ENCODE measurements around the gene TFDP1.

TFDP1 gene

GRCh38 chr13:113659337-113659736 is 74.8 kb downstream of the TFDP1 start:
- Histone ChIP-seq H3K4me3 (ENCODE audit: low read depth, low read length) (no peak overlapping the region), H3K79me2 (ENCODE audit: control insufficient read depth, insufficient read depth, low read length, poor library complexity) (no peaks in the 10 kb centered on the region), H2AK5ac (ENCODE audit: low read length) (no peak overlapping the region), H3K4me2 (ENCODE audit: low read length) (no peak overlapping the region), H3K18ac (ENCODE audit: low read length) (no peak overlapping the region), H2BK120ac (ENCODE audit: insufficient read depth, low read length, poor library complexity) (no peak overlapping the region), H3K79me1 (ENCODE audit: low read length) (no peaks in the 10 kb centered on the region), H2BK12ac (ENCODE audit: low read length) (no peak overlapping the region), H3K4ac (ENCODE audit: low read depth, low read length) (no peak overlapping the region), H4K91ac (ENCODE audit: low read depth, low read length) (no peak overlapping the region), H4K12ac (ENCODE audit: low read depth, low read length) (no peak overlapping the region), H2AFZ (ENCODE audit: insufficient read depth, low read length, poor library complexity) (no peak overlapping the region), H3K9ac (ENCODE audit: low read length) (no peak overlapping the region), H3K36me3 (ENCODE audit: control insufficient read depth in 1 of 2, insufficient read depth in 2 of 2, low read length in 2 of 2) (no peaks in the 10 kb centered on the region), H3K4me1 (ENCODE audit: control insufficient read depth in 1 of 2, insufficient read depth in 2 of 2, low read length in 2 of 2) (no peaks in the 10 kb centered on the region), H2BK5ac (ENCODE audit: low read depth, low read length, poor library complexity) (no peak overlapping the region), H3K14ac (ENCODE audit: low read length) (no peak overlapping the region), H3K23ac (ENCODE audit: low read length) (no peak overlapping the region), H3K27ac (ENCODE audit: low read depth, low read length) (no peak overlapping the region), H3K27me3 (ENCODE audit: insufficient read depth, low read length) (no peaks in the 10 kb centered on the region), H3K9me3 (ENCODE audit: insufficient read depth, low read depth, low read length) (no peaks in the 10 kb centered on the region), H4K8ac (ENCODE audit: low read depth, low read length) (no peak overlapping the region)
- DNase-seq: no peak
- WGBS (ENCODE audit: extremely low coverage, insufficient coverage, insufficient read length): no CpG with 5 or more reads among the region's 8 CpGs

GRCh38 chr13:113660066-113660465 is 75.5 kb downstream of the TFDP1 start:
- H4K8ac ChIP-seq (ENCODE audit: low read depth, low read length): no peak overlapping the region
- H3K79me2 ChIP-seq (ENCODE audit: control insufficient read depth, insufficient read depth, low read length, poor library complexity): no peaks in the 10 kb centered on the region
- H4K91ac ChIP-seq (ENCODE audit: low read depth, low read length): no peak overlapping the region
- no peak overlapping the region for H3K27ac ChIP-seq (ENCODE audit: low read depth, low read length)
- no peak for DNase-seq
- no peaks in the 10 kb centered on the region for H3K4me1 ChIP-seq (ENCODE audit: control insufficient read depth in 1 of 2, insufficient read depth in 2 of 2, low read length in 2 of 2)
- no CpG with 5 or more reads among the region's 3 CpGs for WGBS (ENCODE audit: extremely low coverage, insufficient coverage, insufficient read length)
- no peak overlapping the region for H3K9ac ChIP-seq (ENCODE audit: low read length)
- H2BK5ac ChIP-seq (ENCODE audit: low read depth, low read length, poor library complexity): no peak overlapping the region
- no peak overlapping the region for H3K14ac ChIP-seq (ENCODE audit: low read length)
- H3K18ac ChIP-seq (ENCODE audit: low read length): no peak overlapping the region
- no peaks in the 10 kb centered on the region for H3K36me3 ChIP-seq (ENCODE audit: control insufficient read depth in 1 of 2, insufficient read depth in 2 of 2, low read length in 2 of 2)
- H3K79me1 ChIP-seq (ENCODE audit: low read length): no peaks in the 10 kb centered on the region
- no peak overlapping the region for H2BK120ac ChIP-seq (ENCODE audit: insufficient read depth, low read length, poor library complexity)
- no peak overlapping the region for H3K4me2 ChIP-seq (ENCODE audit: low read length)
- H3K4me3 ChIP-seq (ENCODE audit: low read depth, low read length): no peak overlapping the region
- no peak overlapping the region for H3K23ac ChIP-seq (ENCODE audit: low read length)
- no peak overlapping the region for H2AK5ac ChIP-seq (ENCODE audit: low read length)
- H2AFZ ChIP-seq (ENCODE audit: insufficient read depth, low read length, poor library complexity): no peak overlapping the region
- no peak overlapping the region for H4K12ac ChIP-seq (ENCODE audit: low read depth, low read length)
- no peaks in the 10 kb centered on the region for H3K27me3 ChIP-seq (ENCODE audit: insufficient read depth, low read length)
- no peak overlapping the region for H3K4ac ChIP-seq (ENCODE audit: low read depth, low read length)
- no peaks in the 10 kb centered on the region for H3K9me3 ChIP-seq (ENCODE audit: insufficient read depth, low read depth, low read length)
- no peak overlapping the region for H2BK12ac ChIP-seq (ENCODE audit: low read length)

GRCh38 chr13:113661509-113661908 is 77.0 kb downstream of the TFDP1 start:
- no peak for DNase-seq
- no peak overlapping the region for H3K27ac ChIP-seq (ENCODE audit: low read depth, low read length)
- H4K91ac ChIP-seq (ENCODE audit: low read depth, low read length): no peak overlapping the region
- no peak overlapping the region for H3K23ac ChIP-seq (ENCODE audit: low read length)
- H2BK12ac ChIP-seq (ENCODE audit: low read length): no peak overlapping the region
- no peak overlapping the region for H4K12ac ChIP-seq (ENCODE audit: low read depth, low read length)
- H2AFZ ChIP-seq (ENCODE audit: insufficient read depth, low read length, poor library complexity): no peak overlapping the region
- no peak overlapping the region for H4K8ac ChIP-seq (ENCODE audit: low read depth, low read length)
- H3K79me1 ChIP-seq (ENCODE audit: low read length): no peaks in the 10 kb centered on the region
- no peaks in the 10 kb centered on the region for H3K79me2 ChIP-seq (ENCODE audit: control insufficient read depth, insufficient read depth, low read length, poor library complexity)
- no peak overlapping the region for H2AK5ac ChIP-seq (ENCODE audit: low read length)
- H3K14ac ChIP-seq (ENCODE audit: low read length): no peak overlapping the region
- no peaks in the 10 kb centered on the region for H3K27me3 ChIP-seq (ENCODE audit: insufficient read depth, low read length)
- no peak overlapping the region for H3K4me2 ChIP-seq (ENCODE audit: low read length)
- no peak overlapping the region for H3K4me3 ChIP-seq (ENCODE audit: low read depth, low read length)
- H3K9ac ChIP-seq (ENCODE audit: low read length): no peak overlapping the region
- WGBS (ENCODE audit: extremely low coverage, insufficient coverage, insufficient read length): no CpG with 5 or more reads among the region's 2 CpGs
- H3K9me3 ChIP-seq (ENCODE audit: insufficient read depth, low read depth, low read length): peaks cover 3% of the 10 kb centered on the region
- H2BK120ac ChIP-seq (ENCODE audit: insufficient read depth, low read length, poor library complexity): no peak overlapping the region
- no peak overlapping the region for H3K4ac ChIP-seq (ENCODE audit: low read depth, low read length)
- no peaks in the 10 kb centered on the region for H3K4me1 ChIP-seq (ENCODE audit: control insufficient read depth in 1 of 2, insufficient read depth in 2 of 2, low read length in 2 of 2)
- no peak overlapping the region for H2BK5ac ChIP-seq (ENCODE audit: low read depth, low read length, poor library complexity)
- no peaks in the 10 kb centered on the region for H3K36me3 ChIP-seq (ENCODE audit: control insufficient read depth in 1 of 2, insufficient read depth in 2 of 2, low read length in 2 of 2)
- H3K18ac ChIP-seq (ENCODE audit: low read length): no peak overlapping the region

- no CpG with 5 or more reads among the region's 15 CpGs for WGBS (ENCODE audit: extremely low coverage, insufficient coverage, insufficient read length)
- Histone ChIP-seq H3K4me3 (ENCODE audit: low read depth, low read length) (no peak overlapping the region), H3K27me3 (ENCODE audit: insufficient read depth, low read length) (no peaks in the 10 kb centered on the region), H4K8ac (ENCODE audit: low read depth, low read length) (no peak overlapping the region), H3K4me2 (ENCODE audit: low read length) (no peak overlapping the region), H3K4me1 (ENCODE audit: control insufficient read depth in 1 of 2, insufficient read depth in 2 of 2, low read length in 2 of 2) (no peaks in the 10 kb centered on the region), H2BK120ac (ENCODE audit: insufficient read depth, low read length, poor library complexity) (no peak overlapping the region), H3K9ac (ENCODE audit: low read length) (no peak overlapping the region), H2AK5ac (ENCODE audit: low read length) (no peak overlapping the region), H4K12ac (ENCODE audit: low read depth, low read length) (no peak overlapping the region), H4K91ac (ENCODE audit: low read depth, low read length) (no peak overlapping the region), H3K4ac (ENCODE audit: low read depth, low read length) (no peak overlapping the region), H3K14ac (ENCODE audit: low read length) (no peak overlapping the region), H3K23ac (ENCODE audit: low read length) (no peak overlapping the region), H3K18ac (ENCODE audit: low read length) (no peak overlapping the region), H3K79me2 (ENCODE audit: control insufficient read depth, insufficient read depth, low read length, poor library complexity) (no peaks in the 10 kb centered on the region), H2AFZ (ENCODE audit: insufficient read depth, low read length, poor library complexity) (no peak overlapping the region), H3K27ac (ENCODE audit: low read depth, low read length) (no peak overlapping the region), H3K9me3 (ENCODE audit: insufficient read depth, low read depth, low read length) (peaks cover 3% of the 10 kb centered on the region), H2BK5ac (ENCODE audit: low read depth, low read length, poor library complexity) (no peak overlapping the region), H3K36me3 (ENCODE audit: control insufficient read depth in 1 of 2, insufficient read depth in 2 of 2, low read length in 2 of 2) (no peaks in the 10 kb centered on the region), H2BK12ac (ENCODE audit: low read length) (no peak overlapping the region), H3K79me1 (ENCODE audit: low read length) (no peaks in the 10 kb centered on the region)
- no peak for DNase-seq
Observed at GRCh38 chr13:113663934-113664333, 79.4 kb downstream of the TFDP1 start.

All from trophoblast cell (in vitro differentiated cells and primary cell).